Amniotic epithelial cell (primary cell): Measurements from ENCODE around the gene TBC1D22A.

Experiments
- DNase-seq: peaks from one replicate; pipeline ENCODE4 v3.0.0-alpha.2; 2010; ENCODE audit warnings: low read depth

Gene TBC1D22A

DNA sequence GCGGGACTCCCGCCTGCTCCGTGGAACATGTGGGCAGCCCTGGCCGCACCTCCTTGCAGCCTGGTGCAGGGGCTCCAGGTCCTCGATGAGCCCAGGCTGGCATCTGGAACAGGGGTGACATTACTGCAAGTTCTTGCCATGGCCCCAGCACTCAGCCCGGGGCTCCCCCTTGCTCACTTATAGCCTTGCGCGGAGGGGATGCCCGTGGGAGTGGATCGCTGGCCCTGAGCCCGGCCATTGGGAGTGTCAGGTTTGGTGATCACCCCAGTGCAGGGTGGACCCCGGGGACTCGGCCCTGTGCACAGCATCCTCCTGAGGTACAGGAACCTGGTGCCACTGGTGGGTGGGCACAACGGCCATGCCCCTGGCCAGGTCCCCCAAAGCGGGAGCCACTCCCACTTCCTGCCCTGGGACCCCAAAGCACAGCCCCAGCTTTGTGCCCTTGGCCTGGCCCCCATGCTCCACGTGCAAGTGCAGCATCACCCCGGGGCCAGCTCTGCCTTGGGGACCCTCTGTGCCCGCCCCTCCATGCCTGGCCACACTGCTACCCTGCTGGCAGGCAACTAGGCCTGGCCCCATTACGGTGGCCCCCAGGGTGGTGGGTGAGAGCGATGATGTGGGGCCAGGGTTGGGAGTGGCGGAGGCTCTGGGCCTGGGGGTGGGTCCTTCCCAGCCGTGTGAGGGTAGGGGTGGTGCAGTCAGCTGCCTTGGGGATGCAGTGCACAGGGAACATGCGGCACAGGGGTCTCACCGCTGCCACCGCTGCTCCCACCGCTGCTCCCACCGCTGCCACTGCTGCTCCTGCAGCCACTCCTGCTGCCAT is 439.8 kb downstream of the TBC1D22A start:
- no peak for DNase-seq

DNA sequence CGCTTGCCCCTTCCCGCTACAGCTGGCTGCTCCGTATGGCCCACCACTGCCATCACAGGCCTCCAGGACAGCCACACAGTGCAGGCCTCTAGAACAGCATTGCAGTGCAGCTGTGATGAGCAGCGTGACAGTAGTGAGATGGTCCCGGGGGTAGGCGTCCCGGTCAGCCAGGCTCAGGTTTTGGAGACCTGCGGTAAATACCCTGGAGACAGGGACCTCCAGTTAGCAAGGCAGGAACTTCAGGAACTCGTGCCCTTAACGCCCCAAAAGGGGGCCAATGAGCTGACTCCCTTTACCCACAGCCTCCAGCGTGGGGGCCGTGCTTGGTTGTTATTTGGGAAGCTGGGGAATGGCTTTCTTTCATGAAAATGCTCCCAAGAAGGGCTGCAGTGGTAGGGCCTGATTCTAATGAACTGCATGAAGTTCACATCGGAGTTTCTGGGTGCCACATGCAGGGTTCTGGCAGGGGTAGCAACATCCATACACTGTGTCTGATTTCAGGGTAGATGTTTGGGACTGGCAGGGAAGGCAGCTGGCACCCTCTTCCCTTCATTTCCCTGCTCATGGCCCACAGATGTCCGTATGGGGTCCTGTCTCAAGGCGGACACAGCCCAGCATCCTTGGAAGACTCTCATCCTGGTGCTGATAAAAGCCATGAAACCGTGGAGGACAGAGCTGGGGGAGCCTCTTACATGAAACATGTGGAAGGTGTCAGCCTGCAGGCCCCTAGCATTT is 440.5 kb downstream of the TBC1D22A start:
- no peak for DNase-seq

DNA sequence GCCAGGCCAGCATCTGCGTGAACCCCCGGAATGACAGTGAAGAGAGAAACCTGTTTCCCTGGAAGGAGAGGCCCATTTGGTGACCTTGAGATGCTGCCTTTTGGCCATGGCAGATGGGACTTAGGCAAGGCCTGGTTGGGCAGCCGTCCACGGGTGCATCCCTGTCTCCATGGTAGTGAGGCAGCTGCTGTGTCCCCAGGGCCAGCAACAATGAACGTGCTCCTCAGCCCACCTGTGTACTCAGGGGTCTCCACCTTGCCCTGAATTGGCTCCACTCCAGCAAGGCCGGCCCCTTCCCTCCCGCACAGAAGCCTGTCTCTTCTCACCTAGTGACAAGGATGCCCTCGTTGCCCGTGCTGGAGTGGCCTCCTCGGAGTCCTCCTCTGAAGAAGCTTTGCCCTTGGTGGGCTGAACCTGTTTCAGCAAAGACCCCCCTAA is 441.1 kb downstream of the TBC1D22A start:
- no peak for DNase-seq

DNA sequence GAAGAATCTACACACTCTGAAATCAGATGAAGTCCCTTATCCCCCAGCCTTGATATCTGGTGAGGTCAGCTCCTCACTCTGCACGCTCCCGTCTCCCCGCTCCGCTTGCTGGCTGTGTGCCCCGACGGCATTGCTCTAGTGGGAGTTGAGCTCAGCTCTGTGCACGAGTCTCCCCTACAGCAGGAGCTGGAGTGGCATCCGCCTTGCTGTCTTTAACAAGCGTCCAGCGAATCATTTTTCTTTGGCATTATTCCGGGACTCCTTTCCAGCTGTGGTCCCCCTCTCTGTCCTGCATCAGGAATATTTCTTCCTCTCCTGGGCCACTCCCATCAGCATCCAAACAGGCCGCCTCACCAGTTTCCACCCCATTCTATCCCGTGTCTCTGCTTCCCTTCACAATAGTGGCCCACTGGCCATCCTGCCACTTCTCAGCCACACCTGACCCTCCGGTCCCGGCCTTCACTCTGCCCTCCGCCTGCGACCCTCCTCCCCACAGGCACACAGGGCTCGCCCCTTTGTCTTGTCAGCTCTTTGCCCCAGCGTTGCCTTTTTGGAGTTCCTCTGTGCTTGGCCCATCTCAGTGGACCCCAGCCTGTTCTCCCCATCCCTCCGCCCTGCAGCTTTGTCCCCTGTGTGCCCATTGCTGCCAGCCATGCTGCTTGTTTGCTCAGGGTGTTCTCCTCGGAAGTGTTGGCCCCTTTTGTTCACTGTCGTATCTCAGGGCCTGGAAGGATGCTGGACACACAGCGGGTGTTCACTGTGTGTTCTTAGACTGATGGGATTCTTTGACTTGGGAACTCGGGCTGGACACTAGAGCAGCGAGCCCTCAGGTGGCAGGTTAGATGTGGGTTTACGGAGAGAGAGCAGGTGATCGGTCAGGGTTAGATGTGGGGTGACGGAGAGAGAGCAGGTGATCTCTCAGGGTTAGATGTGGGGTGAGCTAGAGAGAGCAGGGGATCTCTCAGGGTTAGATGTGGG is 441.8 kb downstream of the TBC1D22A start:
- no peak for DNase-seq

DNA sequence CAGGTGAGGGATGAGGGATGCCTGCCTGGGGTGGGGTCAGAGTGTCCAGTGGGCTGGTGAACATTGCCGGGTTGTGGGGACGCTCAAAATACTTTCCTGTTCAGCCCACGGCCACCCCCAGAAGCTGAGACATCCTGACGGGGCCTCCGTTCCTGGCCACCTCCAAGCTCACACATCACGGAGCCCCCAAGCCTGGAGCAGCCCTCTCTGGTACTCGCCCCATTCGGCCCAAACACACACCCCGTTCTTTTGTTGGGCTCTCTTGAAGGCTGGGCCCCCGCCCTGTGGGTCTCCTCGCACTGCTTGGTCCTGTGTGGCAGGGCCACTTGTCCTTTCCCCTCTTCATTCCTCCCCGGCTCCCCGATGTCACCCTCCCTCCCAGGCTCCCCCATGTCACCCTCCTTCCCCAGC is 442.6 kb downstream of the TBC1D22A start:
- no peak for DNase-seq

DNA sequence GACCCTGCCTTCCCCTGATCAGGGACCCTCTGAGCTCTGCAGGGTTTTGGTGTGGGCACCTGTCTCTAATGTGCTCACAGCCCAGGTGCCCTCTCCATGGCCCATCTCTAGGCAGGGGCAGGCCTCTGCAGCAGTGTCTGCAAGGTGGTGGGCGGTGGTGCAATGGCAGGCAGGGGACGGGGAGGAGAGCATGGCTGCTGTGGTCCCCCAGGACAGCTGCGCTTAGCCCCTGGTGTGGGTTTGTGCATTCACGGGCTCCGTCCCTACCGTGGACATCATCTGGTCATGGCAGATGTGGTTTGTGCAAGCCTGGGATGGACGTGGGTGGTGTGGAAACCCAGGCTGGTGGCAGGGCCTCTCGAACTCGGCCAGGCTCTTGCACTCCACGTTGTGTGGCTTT is 443.1 kb downstream of the TBC1D22A start:
- no peak for DNase-seq

DNA sequence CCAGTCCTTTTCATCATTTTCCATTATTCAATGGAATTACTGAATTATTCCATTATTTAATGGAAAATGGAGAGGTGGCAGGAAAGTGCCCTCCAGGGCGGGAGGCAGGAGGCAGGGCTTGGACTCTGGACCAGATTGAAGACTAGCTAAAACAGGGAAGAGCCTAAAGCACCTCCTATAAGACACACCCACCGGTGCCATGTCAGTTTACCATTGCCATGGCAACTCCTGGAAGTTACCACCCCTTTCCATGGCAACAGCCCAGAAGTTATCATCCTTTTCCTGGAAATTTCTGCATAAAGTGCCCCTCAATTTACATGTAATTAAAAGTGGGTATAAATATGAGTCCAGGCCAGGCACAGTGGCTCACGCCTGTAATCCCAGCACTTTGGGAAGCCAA is 443.7 kb downstream of the TBC1D22A start:
- DNase-seq: no peak

DNA sequence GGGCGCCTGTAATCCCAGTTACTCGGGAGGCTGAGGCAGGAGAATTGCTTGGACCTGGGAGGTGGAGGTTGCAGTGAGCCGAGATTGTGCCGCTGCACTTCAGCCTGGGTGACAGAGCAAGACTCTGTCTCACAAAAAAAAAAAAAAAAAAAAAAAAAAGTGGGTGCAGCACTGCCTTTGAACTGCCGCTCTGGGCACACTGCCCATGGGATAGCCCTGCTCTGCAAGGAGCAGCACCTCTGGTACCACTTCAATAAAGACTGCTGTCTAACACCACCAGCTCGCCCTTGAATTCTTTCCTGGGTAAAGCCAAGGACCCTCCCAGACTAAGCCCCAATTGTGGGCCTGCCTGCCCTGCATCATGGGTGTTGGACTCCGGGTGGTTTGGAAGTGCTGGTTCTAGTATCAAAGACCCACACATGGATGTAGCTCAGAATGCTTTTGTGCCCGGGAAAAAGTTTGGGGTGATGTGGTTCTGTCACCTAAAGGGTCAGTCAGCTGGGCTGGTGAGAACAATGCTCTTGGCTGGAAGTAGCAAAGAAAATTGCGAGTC is 444.3 kb downstream of the TBC1D22A start:
- no peak for DNase-seq

DNA sequence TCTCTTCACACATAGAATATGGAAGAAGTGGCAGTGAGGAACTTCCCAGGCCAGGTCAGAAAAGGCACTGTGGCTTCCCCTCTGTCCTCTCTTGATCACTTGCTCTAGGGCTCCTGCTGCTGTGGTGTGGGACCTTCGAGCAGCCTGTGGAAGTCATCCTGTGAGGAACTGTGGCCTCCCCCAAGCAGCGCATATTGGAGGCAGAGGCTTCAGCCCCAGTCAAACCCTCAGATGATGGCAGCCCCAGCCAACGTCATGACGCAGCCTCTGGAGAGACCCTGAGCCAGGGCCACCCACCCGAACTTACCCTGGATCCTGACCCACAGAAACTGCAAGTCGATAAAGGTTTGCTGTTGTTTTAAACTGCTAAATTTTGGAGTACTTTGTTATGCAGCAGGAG is 444.9 kb downstream of the TBC1D22A start:
- no peak for DNase-seq

DNA sequence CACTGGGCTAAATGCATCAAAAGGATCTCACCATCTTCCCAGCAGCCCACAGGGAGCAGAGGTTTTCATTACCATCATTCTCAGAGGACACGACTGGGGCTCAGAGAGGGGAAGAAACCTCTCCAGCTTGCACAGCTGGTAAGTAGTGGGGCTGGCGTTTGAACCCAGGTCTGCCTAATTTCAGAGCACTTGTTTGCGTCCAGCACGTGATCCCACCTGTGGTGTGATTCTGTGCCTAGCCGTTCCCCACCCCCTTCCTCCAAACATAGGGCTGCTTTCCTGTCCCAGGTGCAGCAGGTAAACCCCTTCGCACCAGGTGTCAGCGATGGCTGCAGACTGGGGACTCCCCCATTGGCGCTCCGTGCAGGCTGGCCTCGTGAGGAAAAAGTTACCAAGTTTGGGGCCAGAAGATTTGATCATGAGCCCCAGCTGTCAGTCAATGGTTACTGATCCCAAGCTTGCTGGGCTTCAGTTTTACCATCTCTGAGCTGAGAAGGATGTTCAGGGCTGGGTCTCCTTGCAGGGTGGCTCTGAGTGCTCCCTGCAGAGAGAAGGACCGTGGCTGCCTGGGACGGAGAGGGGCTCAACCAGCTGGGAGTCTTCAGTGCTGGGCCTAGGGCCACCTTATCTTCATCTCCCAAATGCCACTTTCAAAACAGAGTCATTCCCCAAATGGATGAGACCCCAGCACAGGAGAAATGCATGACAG is 445.6 kb downstream of the TBC1D22A start:
- DNase-seq: no peak

DNA sequence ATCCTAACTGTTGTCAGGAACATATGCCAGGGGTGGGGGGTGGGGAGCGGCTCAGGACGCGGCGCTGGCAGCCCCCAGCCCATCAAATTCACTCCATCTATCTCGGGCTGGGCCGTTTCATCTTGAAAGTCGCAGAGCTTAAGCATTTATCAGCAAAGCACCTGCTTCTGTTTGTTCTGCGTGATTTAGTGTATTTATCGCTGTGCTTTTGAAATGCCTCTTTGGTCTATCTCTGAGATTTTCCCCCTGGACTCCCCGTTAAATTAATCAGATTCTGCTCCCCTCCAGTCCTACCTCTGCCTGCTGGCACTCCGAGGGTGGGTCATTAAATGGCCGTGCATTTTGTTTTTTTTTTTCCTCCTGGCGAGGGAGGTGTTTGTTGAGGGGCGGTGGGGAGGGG is 446.2 kb downstream of the TBC1D22A start:
- DNase-seq: no peak

DNA sequence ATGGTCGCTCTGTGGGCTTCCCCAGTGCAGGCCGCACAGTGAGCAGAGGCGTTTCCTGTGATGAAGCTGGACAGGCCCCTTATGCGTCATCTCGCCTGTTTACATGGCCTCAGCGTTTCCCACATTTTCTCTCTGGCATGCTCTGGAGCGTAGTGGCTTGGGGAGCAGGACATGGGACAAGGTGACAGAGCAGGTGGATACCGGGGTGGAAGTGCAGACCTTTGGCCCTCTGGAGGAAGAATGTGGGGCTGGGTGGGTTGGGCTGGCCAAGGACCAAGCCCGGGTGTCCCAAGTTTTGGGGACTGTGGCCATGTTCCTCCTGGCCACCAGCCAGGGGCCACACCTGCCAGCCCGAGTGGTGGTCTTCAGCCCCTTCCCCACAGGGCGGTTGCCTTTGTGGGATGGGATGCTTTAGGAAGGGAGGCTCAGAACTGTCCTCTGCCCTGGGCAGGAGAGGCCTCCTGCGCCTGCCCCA is 446.6 kb downstream of the TBC1D22A start:
- DNase-seq: no peak

DNA sequence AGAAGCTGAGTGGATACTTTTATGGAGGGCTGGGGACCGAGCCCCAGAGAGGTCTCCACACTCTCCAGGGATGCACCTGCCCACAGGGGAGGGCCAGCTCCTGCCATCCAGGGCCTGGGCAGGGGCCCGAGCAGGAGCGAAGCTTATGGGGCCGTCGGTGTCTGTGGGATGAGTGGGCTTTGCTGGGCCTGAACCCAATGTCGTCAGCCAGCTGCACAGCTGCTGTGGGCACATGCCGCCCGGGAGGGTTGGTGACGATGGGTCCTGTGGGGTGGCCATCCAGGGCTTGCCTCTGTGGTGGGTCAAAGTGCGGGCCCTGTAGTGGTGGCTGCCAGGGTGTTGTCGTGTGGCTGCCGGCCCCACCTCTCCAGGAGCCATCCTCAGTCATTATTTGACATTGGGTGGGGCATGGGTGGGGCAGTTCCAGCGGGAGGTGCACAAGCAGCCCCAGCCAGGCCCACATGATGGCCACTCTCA is 447.1 kb downstream of the TBC1D22A start:
- DNase-seq: no peak

DNA sequence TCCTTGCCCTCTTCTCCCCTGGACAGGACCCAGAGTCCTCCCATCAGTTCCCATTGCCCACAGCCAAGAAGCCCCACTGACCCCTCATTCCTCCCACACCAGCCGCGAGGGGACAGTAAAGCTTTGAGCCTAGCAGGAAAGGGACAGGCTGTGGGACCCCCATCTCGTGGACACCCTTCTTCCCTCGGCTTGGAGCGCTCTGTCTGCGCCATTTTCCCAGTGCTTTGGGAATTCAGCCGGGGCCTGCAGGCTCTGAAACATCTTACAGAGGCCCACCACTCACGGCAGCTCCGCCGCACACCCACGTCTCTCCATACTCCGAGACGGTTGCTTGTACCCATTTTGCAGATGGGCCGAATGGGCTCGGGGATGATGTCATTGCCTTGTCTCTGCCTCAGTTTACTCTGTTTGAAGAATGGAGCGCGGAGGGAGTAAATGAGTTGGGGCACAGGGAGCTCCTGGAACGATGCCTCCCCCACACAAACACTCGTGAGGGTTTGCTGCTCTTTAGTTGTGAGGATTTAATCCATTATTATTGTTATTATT is 447.7 kb downstream of the TBC1D22A start:
- DNase-seq: no peak

DNA sequence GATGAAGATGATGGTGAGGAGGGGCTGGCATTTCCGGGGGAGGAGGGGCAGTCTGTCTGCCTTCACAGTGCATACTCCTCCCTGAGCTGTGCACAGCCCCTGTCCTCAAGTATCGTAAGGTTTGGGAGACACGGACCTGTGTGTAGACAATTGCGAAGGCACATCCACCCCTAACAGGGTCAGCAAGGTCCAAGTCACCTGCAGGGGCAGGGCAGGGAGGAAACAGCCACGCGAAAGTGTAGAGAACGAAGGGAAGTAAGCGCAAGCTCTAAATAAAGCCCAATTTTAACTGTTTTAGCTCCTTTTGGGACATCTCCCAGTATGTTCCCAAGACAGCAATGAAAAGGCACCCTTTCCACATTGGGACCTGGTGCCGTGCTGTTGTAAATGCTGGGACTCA is 448.2 kb downstream of the TBC1D22A start:
- no peak for DNase-seq

DNA sequence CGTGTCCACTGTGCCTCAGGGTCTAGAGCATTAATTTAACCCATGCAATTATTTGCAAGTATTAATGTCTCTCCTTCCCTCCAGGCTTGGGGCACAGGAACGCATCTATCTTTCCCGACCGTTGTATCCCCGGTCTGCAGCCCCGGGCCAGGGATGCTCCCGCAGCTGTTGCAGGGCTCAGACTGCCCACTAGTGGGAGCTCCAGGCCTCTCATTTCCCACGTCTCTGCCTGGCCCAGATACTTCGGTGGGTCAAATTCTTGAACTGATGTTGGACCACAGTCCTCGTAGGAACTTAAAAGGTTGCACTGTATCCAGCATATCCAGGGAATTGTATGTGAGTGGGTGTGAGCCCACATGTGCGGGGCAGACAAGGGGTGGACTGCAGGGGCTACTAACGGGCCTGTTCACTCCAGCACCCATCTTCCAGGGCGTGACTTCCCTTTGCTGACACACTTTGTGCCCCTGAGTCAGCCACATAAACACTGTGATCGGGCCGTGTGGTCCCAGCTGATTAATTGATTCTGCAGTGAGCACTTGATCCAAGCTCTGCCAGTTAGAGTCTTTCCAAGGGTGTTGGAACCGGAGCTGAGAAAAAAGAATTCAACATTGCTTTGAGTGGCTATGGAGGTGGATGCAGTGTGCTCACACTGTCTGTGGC is 451.3 kb downstream of the TBC1D22A start:
- DNase-seq: no peak

DNA sequence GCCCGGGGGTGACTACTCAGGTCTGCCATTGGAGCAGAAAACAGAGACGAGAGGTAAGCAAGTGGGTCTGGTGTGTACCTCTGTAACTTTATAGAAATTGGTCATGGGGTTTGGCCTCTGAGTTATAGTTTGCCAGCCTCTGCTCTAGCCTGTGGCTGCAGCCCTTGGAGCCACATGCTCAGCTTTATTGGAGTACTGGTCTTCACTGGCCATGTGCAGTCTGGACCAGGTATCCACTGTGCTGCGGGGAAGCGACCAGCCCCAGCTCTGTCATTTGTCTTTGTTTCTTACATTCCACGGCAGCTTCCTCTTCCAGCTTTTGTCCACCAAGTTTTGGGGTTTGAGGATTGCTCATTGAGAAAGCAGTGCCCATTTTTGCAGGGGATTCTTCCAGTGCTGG is 453.4 kb downstream of the TBC1D22A start:
- no peak for DNase-seq

DNA sequence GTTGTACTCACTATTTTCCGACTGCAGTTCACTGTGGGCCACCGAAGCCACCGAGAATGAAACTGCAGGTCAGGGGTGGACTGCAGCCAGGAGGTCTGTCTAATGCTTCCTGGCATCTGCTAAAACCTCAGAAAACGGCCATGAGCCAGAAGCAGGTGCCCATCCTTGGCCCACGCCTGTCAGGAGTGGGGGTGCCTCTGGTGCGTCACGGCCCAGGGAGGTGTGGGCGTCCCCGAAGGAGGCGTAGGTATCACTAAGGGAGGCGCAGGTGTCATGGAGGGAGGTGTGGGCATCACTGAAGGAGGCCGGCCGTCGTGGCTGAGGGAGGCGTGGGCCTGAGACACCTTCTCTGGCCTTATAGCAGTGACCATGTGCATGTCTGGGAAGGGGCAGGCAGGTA is 456.2 kb downstream of the TBC1D22A start:
- no peak for DNase-seq

DNA sequence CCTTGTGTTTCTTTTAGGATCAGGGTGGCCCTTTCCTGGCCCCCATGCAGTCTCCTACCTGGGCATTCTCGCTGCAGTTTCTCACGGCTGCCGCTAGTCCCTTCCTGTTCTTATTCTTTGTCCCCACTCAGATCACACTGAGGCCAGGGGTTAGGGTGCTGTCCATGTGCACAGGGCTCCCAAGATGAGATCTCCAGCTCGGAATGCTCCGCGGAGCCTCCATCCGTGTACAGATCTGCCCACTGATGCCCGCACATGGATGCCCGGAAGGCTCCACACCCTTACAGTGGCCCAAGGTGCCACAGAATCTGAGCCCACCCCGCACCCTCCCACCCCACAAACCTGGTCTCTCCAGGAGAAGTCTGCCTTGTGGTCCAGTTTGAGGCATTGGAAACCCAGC is 457.3 kb downstream of the TBC1D22A start:
- DNase-seq: no peak

DNA sequence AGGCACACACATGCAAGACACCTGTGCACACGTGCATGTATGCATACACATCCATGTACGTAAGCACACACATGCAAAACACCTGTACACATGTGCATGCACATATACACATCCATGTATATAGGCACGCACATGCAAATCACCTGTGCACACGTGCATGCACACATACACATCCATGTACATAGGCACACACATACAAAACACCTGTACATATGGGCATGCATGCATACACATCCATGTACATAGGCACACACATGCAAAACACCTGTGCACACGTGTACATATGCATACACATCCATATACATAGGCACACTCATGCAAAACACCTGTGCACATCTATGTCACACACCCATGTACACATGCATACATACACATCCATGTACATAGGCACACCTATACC is 458.3 kb downstream of the TBC1D22A start:
- no peak for DNase-seq
